HG03025 (cell line): ENCODE results near the gene TMEM119.

Experiments
- ATAC-seq: cut with Tn5 transposase; IDR thresholded peaks from one replicate; pipeline ENCODE4 v1.9.1; 2021; ENCODE audit warnings: mild to moderate bottlenecking, moderate library complexity; ENCODE audit not compliant: unreplicated experiment, low FRiP score

The TMEM119 gene

DNA sequence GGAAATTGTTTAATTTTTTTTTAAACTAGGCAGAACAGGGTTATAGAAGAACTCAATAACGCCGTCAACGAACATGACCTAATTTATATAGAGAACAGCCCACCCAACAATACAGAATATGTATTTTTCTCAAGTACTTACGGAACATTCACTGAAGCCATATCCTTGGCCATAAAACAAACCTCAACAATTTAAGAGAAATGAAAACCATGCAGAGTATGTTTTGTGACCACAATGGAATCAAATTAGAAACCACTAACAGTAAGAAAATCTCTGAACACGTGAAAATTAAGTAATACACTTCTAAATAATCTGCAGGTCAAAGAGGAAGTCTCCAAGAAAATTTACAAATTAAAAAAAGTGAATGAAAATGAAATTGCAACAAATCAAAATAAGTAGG, 46.3 kb downstream of the TMEM119 start:
- ATAC-seq, result no peak

DNA sequence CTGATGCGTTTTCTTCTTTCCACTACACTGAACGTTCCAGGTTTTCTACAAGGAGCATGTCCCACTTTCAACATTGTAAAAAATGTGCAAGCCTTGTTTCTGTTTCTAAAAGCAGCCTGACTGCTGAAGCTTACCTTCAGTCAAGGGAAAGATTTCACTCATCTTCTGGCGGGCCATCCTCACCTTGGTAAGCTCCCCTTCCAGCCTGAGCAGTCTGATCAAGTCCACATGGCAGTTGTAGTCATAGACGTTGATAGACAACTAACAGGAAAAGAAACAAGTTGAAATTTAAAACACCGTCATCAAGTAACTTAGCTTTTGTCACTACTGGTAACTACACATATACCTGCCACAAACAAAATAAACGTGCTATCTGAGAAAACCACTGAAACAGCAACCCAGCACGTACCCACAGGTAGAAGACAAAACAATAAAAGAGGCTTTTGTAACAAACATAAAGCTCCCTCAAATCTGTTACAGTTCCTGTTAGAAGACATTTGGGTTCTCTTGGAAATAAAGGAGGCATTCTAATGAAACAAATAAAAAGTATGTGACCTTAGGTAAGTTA, 48.8 kb downstream of the TMEM119 start:
- ATAC-seq, result no peak

DNA sequence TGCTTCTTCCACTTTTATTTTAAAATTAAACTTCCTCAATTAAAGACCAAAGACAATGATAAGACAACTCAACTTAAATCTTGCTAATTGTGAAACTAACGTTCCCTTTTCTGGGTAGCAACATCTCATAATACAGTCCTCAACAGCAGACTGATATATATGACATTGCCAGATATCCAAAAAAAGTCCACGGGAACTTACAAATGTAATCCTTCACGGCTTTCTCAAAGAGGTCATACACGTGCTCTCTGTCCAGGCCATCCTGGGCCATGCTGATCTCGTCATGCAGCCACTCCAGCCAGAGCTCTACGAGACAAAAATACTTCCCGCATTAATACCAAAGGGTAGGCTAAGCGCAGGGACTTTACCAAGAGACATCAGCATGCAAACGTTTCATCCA, 50.2 kb downstream of the TMEM119 start:
- no peak for ATAC-seq

DNA sequence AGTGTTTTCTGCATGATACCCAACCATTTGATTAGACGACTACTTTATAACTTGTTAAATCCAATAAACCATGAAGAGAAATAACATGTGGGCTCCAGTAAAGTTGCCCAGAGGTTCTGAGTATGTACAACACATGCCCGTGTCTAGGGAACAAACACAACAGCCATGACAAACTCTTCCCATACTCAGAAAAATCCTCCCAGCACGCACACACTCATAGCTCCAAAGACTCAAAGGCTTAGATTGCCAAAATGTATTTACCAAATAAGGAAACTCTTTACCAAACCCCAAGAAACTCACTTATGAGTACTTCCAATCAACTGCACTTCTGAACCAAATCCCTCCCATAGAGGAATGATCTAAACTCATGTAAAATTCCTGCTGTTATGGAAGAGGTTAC, 54.2 kb downstream of the TMEM119 start:
- no peak for ATAC-seq

- ATAC-seq, result no peak
These were observed 55.6 kb downstream of the TMEM119 start for GRCh38 chr12:108542320-108542719.
